RWPE2 (cell line): ENCODE results near the gene GP9.
"Not testable (repeated sequence)": the region's sequence is repeated elsewhere in the genome, so short reads cannot be mapped to it uniquely, and the experiment has no call there.

Source experiments
- ATAC-seq: fragments of 200-7000 bp; cut with Tn5 transposase; 3 replicates; pipeline ENCODE4 v1.9.1; 2021; ENCODE audit warnings: low read depth
- DNase-seq: peaks from one replicate; pipeline ENCODE4 v3.0.0-alpha.2; 2020; ENCODE audit warnings: low spot score
- H3K27ac ChIP-seq: fragments of 450-650 bp; 2 replicates; pipeline ENCODE4 v1.5.1; 2017; ENCODE audit warnings: mild to moderate bottlenecking; ENCODE audit not compliant: poor library complexity, severe bottlenecking
- H3K27me3 ChIP-seq: fragments of 250-450 bp; sonication (Bioruptor Pico); 2 replicates; pipeline ENCODE4 v1.5.1; 2021; ENCODE audit warnings: mild to moderate bottlenecking, moderate library complexity; ENCODE audit not compliant: insufficient read depth, poor library complexity, severe bottlenecking
- H3K36me3 ChIP-seq: fragments of 250-450 bp; sonication (Bioruptor Pico); 2 replicates; pipeline ENCODE4 v1.5.1; 2020; ENCODE audit warnings: low read depth, mild to moderate bottlenecking, moderate library complexity
- H3K4me1 ChIP-seq: fragments of 250-450 bp; sonication (Bioruptor Pico); 2 replicates; pipeline ENCODE4 v1.5.1; 2021; ENCODE audit warnings: mild to moderate bottlenecking, moderate library complexity; ENCODE audit not compliant: insufficient read depth, poor library complexity, severe bottlenecking
- H3K4me3 ChIP-seq: fragments of 250-450 bp; sonication (Bioruptor Pico); 2 replicates; pipeline ENCODE4 v1.5.1; 2021; ENCODE audit warnings: mild to moderate bottlenecking, moderate library complexity; ENCODE audit not compliant: severe bottlenecking
- H3K9me3 ChIP-seq: fragments of 250-450 bp; sonication (Bioruptor Pico); 2 replicates; pipeline ENCODE4 v1.5.1; 2021; ENCODE audit warnings: mild to moderate bottlenecking, moderate library complexity; ENCODE audit not compliant: severe bottlenecking
- CTCF ChIP-seq: fragments of 450-650 bp; IDR thresholded peaks from one replicate; pipeline ENCODE4 v1.5.1; 2017; ENCODE audit warnings: mild to moderate bottlenecking, moderate library complexity; ENCODE audit not compliant: poor library complexity, severe bottlenecking

Gene GP9

GRCh38 chr3:129063841-129064482 is 3.4 kb downstream of the GP9 start:
- Histone ChIP-seq H3K36me3 (no peaks in the 10 kb centered on the region), H3K9me3 (no peaks in the 10 kb centered on the region), H3K4me3 (no peak overlapping the region), H3K27ac (no peak overlapping the region), H3K4me1 (no peaks in the 10 kb centered on the region), H3K27me3 (no peaks in the 10 kb centered on the region)
- DNase-seq, result no peak
- ATAC-seq, result 0 out of 3 replicates have a peak, but pooled peaks have one; percentile 35
- no peak for TF ChIP-seq CTCF

GRCh38 chr3:129065016-129065719 is 4.6 kb downstream of the GP9 start:
- Histone ChIP-seq H3K36me3 (no peaks in the 10 kb centered on the region), H3K4me3 (no peak overlapping the region), H3K27ac (no peak overlapping the region), H3K27me3 (no peaks in the 10 kb centered on the region), H3K9me3 (no peaks in the 10 kb centered on the region), H3K4me1 (no peaks in the 10 kb centered on the region)
- DNase-seq (no peak), ATAC-seq (no peak)
- TF ChIP-seq CTCF, result no peak

- H3K36me3 ChIP-seq, result no peaks in the 10 kb centered on the region
- H3K9me3 ChIP-seq, result no peaks in the 10 kb centered on the region
- no peak overlapping the region for H3K27ac ChIP-seq
- no peaks in the 10 kb centered on the region for H3K27me3 ChIP-seq
- H3K4me1 ChIP-seq, result no peaks in the 10 kb centered on the region
- TF ChIP-seq CTCF, result no peak
- no peak for ATAC-seq
- DNase-seq, result no peak
- no peak overlapping the region for H3K4me3 ChIP-seq
Measured at GRCh38 chr3:129065720-129066073, 5.1 kb downstream of the GP9 start.

GRCh38 chr3:129067719-129068118 is 7.1 kb downstream of the GP9 start:
- H3K4me3 ChIP-seq, H3K27me3 ChIP-seq, H3K4me1 ChIP-seq, H3K36me3 ChIP-seq, H3K27ac ChIP-seq, H3K9me3 ChIP-seq, DNase-seq, ATAC-seq: not testable (repeated sequence)

GRCh38 chr3:129068291-129068886 is 7.8 kb downstream of the GP9 start:
- Histone ChIP-seq H3K4me1 (no peaks in the 10 kb centered on the region), H3K36me3 (no peaks in the 10 kb centered on the region), H3K27me3 (no peaks in the 10 kb centered on the region), H3K4me3 (no peak overlapping the region), H3K9me3 (no peaks in the 10 kb centered on the region), H3K27ac (no peak overlapping the region)
- TF ChIP-seq CTCF, result no peak
- DNase-seq (no peak), ATAC-seq (no peak)

GRCh38 chr3:129069313-129070085 is 8.9 kb downstream of the GP9 start:
- not testable (repeated sequence) for H3K4me3 ChIP-seq, H3K9me3 ChIP-seq, DNase-seq, H3K27me3 ChIP-seq, H3K4me1 ChIP-seq, H3K36me3 ChIP-seq, ATAC-seq, H3K27ac ChIP-seq
